Measurements from ENCODE around the gene ZBTB20.

ZBTB20 gene

GRCh38 chr3:114437897-114438296 is 709.2 kb downstream of the ZBTB20 start:
- no peak for DNase-seq (ENCODE audit: low read depth, low spot score)
- no peak overlapping the region for H3K4me3 ChIP-seq (ENCODE audit: low read length)

DNA sequence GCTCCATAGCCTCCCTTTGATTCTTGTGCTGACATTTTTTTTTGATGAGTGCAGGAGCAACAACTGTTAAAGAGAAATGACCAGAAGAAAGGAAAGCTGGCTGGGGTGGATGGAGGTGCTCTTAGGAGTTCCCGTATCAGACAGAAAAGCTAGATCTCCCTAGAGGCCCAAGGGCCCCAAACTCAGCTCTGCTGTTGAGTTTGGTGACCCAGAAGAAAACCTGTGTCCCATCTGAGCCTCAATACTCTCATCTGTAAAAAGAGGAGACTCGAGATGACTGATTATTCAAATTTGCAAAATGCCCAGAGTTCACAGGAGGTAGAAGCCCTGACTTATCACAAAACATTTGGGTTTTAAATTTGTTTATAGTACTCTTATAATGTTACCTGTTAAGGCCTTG is 710.9 kb downstream of the ZBTB20 start:
- no peak for DNase-seq (ENCODE audit: low read depth, low spot score)
- H3K4me3 ChIP-seq (ENCODE audit: low read length) = no peak overlapping the region

DNA sequence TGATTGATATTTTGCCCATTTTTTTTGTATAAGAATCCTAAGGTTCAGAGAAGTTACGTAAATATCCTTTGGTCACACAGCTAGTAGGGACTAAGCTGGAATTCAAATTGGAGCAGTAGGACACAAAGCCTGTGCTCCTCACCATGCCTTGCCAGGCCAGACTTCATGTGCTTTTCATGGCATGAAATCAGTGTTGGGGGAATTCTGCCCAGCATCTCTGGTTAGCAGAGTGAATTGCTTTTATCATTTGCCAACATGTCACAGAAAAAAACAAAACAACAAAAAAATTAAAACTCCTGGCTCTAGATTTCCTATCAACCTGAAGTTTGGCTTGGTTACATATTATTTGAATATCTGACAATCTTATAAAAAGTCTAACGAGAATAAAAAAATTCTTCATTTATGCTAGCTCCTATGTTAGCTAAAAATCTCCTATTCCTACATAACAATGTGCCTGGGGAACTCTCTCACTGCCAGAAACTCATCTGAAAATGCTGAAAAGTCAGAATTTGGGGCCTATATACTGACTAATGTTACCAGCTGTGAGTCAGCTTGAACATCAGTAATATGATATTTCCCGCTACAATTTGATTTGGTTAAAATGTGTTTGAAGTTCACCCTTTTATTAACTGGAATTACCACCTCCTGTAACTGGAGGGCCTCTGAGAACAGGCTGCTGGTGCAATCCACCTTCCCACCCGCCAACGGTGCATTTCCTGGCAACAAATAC is 711.5 kb downstream of the ZBTB20 start:
- no peak for DNase-seq (ENCODE audit: low read depth, low spot score)
- H3K4me3 ChIP-seq (ENCODE audit: low read length) = no peak overlapping the region

DNA sequence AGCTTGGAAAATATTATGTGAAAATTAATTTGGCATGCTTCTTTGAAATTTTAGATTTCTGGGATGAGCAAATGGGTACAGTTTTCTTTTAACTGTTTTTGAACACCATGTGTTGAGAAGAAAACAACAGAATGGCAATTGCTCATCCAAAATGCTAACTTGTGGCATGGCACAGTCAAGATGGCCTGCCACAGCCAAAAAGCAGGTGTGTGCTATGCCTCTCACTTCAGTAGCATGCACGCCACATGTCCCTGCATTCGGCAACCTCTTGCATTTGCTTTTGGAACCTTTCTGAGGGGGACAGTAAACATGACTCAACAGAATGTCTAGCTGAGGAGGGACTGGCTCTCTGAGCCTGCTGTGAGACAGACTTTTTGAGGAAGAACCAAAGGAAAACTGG is 714.8 kb downstream of the ZBTB20 start:
- no peak for DNase-seq (ENCODE audit: low read depth, low spot score)
- no peak overlapping the region for H3K4me3 ChIP-seq (ENCODE audit: low read length)

- DNase-seq (ENCODE audit: low read depth, low spot score) = no peak
- H3K4me3 ChIP-seq (ENCODE audit: low read length) = no peak overlapping the region
Measured at GRCh38 chr3:114428044-114428595, 719.0 kb downstream of the ZBTB20 start.

DNA sequence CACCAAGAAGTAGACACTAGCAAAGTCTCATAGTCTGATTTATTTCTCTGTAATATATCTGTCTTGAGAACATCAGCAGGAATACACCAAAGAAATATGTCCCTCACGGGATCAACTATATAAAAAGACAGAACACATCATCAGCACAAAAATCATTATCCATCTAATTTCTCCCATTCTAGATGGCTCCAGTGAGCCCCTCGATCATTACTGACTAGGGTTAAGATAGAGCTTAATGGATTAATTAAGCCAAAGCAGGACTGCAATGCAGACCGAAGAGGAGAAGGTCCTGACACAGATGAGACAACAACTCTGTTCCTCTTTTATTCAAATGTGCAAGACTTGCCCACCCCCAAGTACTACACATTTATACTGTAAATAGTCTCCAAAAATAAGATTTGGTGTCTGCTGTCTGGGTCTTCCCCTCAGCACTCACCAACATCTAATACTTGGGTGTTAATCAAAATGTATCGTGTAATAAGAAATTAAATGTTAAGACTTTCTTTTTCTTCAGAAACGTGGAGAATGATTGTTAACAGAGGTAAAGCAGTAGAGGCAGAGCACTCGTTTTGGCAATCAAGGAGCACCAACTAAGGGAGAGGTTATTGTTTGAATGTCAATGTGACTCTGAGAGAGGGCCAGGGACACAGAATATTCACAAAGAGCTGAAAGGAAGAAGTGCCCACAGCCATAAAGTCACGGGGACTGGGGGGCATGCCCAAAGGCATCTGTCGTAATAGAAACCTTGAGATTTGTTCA is 719.6 kb downstream of the ZBTB20 start:
- no peak for DNase-seq (ENCODE audit: low read depth, low spot score)
- H3K4me3 ChIP-seq (ENCODE audit: low read length) = no peak overlapping the region

DNA sequence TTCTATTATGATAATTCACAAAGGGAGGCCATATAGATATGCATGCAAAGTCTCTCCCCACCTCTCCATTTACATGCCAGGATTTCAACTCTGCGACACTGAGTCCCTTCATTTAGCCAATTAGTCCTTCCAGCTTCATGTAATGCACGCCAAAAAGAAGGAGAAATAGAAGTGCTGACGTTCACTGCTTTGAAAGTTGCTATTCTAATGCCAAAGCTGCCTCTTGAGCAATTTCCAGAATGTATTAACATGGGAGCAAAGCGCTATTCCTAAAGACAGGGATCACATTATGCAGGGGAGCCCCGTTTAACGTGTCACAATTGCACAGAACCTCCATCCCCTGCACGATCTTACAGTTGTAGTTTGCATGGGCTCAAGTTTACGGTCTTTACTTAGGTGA is 722.8 kb downstream of the ZBTB20 start:
- no peak overlapping the region for H3K4me3 ChIP-seq (ENCODE audit: low read length)
- DNase-seq (ENCODE audit: low read depth, low spot score) = no peak

DNA sequence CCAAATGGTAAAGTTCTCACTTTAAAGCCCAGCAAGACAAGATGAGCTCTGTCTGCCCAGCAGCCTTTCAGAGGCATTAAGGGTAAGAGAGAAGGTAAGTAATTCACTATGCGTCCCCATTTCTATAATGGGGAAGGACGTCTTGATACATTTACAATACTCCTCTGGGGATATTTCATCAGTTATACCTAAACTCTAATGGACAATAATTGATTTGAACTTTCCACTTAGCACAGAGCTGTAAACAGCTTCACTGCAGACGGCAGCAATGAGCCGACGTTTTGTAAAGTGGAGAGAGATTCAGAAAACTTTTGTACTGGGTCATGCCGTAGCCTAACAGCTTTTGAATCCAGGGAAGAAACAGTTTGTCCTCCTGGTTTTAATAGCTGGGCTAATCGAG is 725.9 kb downstream of the ZBTB20 start:
- no peak overlapping the region for H3K4me3 ChIP-seq (ENCODE audit: low read length)
- no peak for DNase-seq (ENCODE audit: low read depth, low spot score)

- DNase-seq (ENCODE audit: low read depth, low spot score) = no peak
- no peak overlapping the region for H3K4me3 ChIP-seq (ENCODE audit: low read length)
Measured at GRCh38 chr3:114420072-114420471, 727.0 kb downstream of the ZBTB20 start.

GRCh38 chr3:114418724-114419543 is 728.2 kb downstream of the ZBTB20 start:
- no peak overlapping the region for H3K4me3 ChIP-seq (ENCODE audit: low read length)
- peak; percentile 59 for DNase-seq (ENCODE audit: low read depth, low spot score)

GRCh38 chr3:114418107-114418506 is 729.0 kb downstream of the ZBTB20 start:
- DNase-seq (ENCODE audit: low read depth, low spot score) = no peak
- H3K4me3 ChIP-seq (ENCODE audit: low read length) = no peak overlapping the region

DNA sequence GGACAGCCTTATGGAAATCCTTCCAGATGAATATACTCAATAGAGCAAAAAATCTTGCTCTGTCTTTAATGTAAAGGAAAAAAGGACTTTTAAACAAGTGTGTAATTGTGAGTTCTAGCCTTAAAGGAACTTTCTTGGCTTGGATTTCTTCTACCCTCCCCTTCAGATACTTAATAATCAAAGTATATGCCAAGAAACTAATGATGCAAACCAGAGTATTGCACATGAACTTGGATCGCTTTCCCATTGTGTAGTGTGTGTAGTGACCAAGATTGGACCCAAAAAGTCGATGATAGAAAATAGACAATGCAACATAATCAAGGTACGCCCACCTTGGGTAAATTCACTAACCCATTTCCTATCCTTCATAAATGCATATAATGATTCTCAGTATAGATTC is 729.4 kb downstream of the ZBTB20 start:
- DNase-seq (ENCODE audit: low read depth, low spot score) = no peak
- no peak overlapping the region for H3K4me3 ChIP-seq (ENCODE audit: low read length)

- H3K4me3 ChIP-seq (ENCODE audit: low read length) = no peak overlapping the region
- DNase-seq (ENCODE audit: low read depth, low spot score) = no peak
Measured at GRCh38 chr3:114417265-114417664, 729.8 kb downstream of the ZBTB20 start.

DNA sequence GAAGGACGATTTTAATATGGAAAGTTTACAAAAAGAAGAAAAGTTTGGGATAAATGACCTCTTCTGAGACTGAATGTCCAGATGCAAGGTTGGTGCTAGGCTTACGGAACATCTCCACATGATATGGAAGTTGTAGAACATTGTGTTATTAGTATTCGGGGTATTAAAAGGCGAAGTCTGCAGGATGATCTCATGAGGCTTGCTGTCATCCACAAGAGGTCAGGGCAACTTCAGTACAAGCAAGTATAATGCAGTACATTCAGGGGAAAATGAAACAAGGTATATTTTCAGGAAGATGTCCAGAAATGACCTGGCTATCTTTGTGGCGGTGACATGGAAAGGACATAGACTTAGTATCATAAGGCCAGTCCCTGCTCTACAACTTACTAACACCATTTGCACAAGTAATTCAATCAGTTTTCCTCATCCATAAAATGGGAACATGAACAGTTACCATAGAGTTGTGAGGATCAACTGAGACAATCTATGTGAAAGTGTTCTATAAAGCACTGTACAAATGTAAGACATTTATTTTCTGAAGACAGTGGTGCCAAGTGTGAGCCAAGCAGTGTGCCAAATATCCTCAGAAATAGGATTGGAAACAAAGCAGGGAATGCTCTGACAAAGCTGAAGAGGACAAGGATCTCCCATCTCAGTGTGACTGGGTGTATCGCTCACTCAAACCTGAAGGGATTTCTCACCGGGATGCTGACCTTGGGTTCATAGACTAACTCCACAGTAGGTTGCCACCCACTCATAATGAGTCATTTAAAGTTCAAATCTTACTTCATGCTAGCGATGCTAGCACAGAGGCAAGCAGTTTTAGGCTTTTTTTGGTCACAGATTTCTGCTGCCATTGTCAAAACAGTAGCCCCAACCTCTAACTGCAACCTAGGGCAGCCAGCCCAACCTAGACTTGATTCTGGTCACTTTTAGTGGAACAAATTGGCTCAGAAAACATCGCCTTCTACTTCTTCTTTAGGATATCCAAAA is 735.0 kb downstream of the ZBTB20 start:
- no peak overlapping the region for H3K4me3 ChIP-seq (ENCODE audit: low read length)
- DNase-seq (ENCODE audit: low read depth, low spot score) = no peak

GRCh38 chr3:114411190-114411668 is 735.9 kb downstream of the ZBTB20 start:
- no peak overlapping the region for H3K4me3 ChIP-seq (ENCODE audit: low read length)
- DNase-seq (ENCODE audit: low read depth, low spot score) = no peak

DNA sequence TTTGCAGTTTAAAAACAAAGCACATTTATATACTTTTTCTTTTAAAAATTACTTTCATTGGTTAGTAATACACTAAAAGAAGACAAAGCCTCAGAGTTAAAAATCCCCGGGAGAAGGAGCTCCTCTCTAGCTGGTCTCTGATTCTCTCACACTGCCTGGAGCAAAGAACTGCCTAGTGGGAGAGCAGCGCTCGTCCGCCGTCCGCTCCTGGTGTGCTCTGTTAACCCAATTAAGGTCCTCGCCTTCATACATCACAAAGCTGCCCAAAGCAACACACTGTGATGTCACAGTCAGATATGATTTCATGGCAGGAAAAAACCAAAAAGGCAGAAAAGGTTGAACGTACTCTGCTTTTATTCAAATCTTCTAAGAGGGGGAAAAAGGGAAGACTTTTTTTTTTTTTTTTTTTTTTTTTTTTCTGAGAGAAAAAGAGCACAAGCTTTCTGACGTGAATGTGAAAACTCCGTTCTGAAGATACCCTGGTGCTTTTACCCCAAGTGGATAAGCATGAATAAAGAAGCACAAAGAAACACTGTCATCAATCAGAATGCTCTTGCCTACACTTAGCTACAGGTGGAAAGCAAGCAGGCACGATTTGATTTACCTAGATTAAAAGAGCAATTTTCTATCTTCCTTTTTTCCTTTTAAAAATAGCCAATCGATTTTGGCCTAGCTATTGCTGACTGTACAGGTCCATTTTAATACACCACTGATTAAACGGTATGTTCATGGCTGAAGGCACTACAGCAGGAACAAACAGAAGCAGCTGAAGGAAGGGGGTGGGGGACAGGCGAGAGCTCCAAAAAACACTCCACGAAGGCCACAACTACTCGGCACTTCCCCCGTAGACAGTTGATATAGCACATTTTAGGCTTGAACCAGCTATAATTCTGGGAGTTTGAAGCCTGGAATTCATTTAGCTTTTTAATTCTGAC is 738.1 kb downstream of the ZBTB20 start:
- no peak overlapping the region for H3K4me3 ChIP-seq (ENCODE audit: low read length)
- DNase-seq (ENCODE audit: low read depth, low spot score) = no peak

- no peak overlapping the region for H3K4me3 ChIP-seq (ENCODE audit: low read length)
- no peak for DNase-seq (ENCODE audit: low read depth, low spot score)
Measured at GRCh38 chr3:114406922-114407321, 740.2 kb downstream of the ZBTB20 start.
